Glutamatergic neuron (in vitro differentiated cells): ENCODE data around the gene POMT1. TPM values are rescaled to one million over a fixed set of nuclear protein-coding genes. Genes with fewer than 3 reads are reported as not detected.

Experiments
- DNase-seq: peaks from one replicate; pipeline ENCODE4 v3.0.0; 2022
- H3K27ac Mint-ChIP-seq: one replicate; pipeline ENCODE4 v1.8.0; 2020; ENCODE audit warnings: mild to moderate bottlenecking, mixed read lengths, inconsistent platforms; ENCODE audit not compliant: unreplicated experiment
- H3K27me3 Mint-ChIP-seq: one replicate; pipeline ENCODE4 v1.8.0; 2020; ENCODE audit warnings: mild to moderate bottlenecking, moderate library complexity, mixed read lengths, inconsistent platforms; ENCODE audit not compliant: unreplicated experiment
- H3K36me3 Mint-ChIP-seq: one replicate; pipeline ENCODE4 v1.8.0; 2020; ENCODE audit warnings: mild to moderate bottlenecking, mixed read lengths, inconsistent platforms; ENCODE audit not compliant: unreplicated experiment
- H3K4me1 Mint-ChIP-seq: one replicate; pipeline ENCODE4 v1.8.0; 2020; ENCODE audit warnings: mild to moderate bottlenecking, low read depth, mixed read lengths, inconsistent platforms; ENCODE audit not compliant: unreplicated experiment
- H3K4me3 Mint-ChIP-seq: one replicate; pipeline ENCODE4 v1.8.0; 2020; ENCODE audit warnings: mild to moderate bottlenecking, mixed read lengths, inconsistent platforms; ENCODE audit not compliant: unreplicated experiment
- H3K9me3 Mint-ChIP-seq: one replicate; pipeline ENCODE4 v1.8.0; 2020; ENCODE audit warnings: mild to moderate bottlenecking, moderate library complexity, mixed read lengths, inconsistent platforms; ENCODE audit not compliant: unreplicated experiment
- CTCF ChIP-seq: fragments of 200-600 bp; sonication (generic); IDR thresholded peaks from one replicate; pipeline ENCODE4 v1.5.0; 2021; ENCODE audit not compliant: partially characterized antibody, unreplicated experiment
- total RNA-seq: library from RNA; stranded (reverse); fragmentation: NEBNext Ultra II Directional; extraction: Animal tissue kit (Norgen Biotek cat#: 25700); gene quantifications from one replicate; pipeline ENCODE4 v1.2.1, GENCODE V29; 2021; ENCODE audit not compliant: unreplicated experiment

Gene POMT1
- total RNA-seq, 1 donor from 2014 or later = 108 TPM

DNA sequence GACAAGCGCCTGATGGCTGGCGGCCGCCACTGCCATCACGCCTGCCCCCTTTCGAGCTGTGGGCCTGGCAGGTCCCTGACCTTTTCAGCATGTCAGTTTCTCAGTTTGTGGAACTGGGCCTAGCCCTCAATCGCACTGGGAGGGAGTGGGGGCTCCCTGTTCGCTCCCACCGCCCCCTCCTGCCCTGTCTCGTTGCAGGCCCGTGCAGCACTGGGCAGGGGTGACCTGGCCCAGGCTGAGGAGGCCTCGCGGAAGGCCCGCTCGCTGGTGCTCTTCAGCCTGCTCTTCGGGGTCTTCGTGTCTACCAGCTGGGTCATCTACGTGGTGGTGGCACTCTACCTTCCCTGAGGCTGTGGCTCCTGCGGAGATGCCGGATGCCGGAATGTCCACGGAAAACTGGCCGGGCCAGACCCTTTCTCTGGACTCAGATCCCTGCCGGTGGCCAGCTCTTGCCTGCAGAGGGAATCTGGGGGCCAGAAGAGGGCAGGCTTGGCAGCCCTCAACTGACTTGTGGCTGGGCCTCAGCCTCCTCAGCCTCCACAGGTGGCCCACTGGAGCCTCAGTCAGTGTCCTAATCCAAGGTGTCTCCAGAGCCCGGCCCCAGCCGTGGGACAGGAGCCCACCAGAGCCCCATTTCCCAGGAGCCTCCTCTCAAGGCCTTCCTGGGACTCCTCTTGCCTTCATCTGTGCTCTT lies 55.3 kb downstream of the POMT1 start:
- Mint-ChIP-seq H3K9me3 (peaks cover 6% of the 10 kb centered on the region), H3K36me3 (peaks cover 12% of the 10 kb centered on the region), H3K27me3 (peaks cover 15% of the 10 kb centered on the region), H3K4me3 (no peak overlapping the region), H3K27ac (no peak overlapping the region), H3K4me1 (no peaks in the 10 kb centered on the region)
- DNase-seq = no peak
- TF ChIP-seq CTCF = no peak

DNA sequence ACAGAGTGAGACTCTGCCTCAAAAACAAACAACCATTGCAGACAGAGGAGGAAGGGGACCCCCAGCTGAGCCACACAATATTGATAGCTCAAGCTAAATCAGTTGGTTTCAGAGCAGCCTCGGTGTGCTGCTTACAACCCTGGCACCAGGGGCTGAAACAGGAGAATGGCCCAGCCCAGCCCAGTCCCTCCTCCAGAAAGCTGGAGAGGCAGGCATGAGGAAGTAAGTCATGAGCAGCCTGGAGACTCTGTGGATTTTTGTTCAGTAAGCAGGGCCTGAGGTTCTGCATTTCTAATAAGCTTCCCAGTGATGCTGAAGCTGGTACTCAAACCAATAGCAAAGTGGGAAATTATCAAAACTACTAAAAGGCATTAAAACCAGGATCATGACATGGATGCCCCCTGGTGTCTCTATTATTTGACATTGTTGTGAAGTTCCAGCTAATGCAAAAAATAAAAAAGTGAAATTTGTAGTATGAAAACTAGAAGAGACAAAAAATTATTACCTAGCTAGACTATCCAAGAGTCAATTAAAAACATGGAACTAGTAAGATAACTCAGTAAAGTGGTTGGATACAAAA lies 56.8 kb downstream of the POMT1 start:
- Mint-ChIP-seq H3K27me3 (peaks cover 15% of the 10 kb centered on the region), H3K4me1 (no peaks in the 10 kb centered on the region), H3K36me3 (peaks cover 12% of the 10 kb centered on the region), H3K9me3 (peaks cover 8% of the 10 kb centered on the region), H3K27ac (no peak overlapping the region), H3K4me3 (no peak overlapping the region)
- no peak for DNase-seq
- TF ChIP-seq CTCF = no peak

DNA sequence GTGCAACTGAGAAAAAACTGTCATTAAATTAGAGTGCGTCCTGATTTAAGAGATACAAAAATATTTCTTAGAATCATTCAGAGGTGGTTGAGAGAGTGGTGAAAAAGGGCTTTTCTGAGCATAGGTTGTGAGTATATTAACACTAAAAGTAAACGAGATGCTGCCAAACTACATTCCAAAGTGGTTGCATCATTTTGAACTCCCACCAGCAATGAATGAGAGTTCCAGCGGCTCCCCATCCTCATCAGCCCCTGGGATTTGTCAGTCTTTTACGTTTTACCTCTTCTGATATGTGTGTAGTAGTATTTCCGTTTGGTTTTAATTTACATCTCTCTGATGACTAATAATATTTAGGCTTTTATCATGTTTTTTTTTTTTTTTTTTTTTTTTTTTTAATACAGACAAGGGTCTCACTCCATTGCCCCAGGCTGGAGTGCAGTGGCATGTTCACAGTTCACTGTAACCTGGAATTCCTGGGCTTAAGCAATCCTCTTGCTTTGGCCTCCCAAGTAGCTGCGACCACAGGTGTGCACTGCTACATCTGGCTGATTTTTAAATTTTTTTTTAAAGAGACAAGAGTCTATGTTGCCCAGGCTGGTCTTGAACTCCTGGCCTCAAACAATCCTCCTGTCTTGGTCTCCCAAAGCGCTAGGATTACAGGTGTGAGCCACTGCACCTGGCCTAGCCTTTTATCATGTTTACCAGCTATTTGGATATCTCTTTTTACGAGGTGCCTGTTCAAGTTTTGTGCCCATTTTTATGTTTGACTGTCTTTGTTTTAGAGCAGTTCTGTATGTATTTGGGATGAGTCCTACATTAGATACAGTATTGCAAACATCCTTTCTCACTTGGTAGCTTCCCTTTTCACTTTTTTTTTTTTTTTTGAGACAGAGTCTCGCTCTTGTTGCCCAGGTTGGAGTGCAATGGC lies 59.6 kb downstream of the POMT1 start:
- peaks cover 2% of the 10 kb centered on the region for H3K27me3 Mint-ChIP-seq
- no peaks in the 10 kb centered on the region for H3K4me1 Mint-ChIP-seq
- DNase-seq = no peak
- no peak overlapping the region for H3K27ac Mint-ChIP-seq
- TF ChIP-seq CTCF = no peak
- H3K9me3 Mint-ChIP-seq = peaks cover 11% of the 10 kb centered on the region
- no peaks in the 10 kb centered on the region for H3K36me3 Mint-ChIP-seq
- no peak overlapping the region for H3K4me3 Mint-ChIP-seq

- peaks cover 9% of the 10 kb centered on the region for H3K36me3 Mint-ChIP-seq
- H3K4me3 Mint-ChIP-seq = no peak overlapping the region
- no peak for DNase-seq
- no peak overlapping the region for H3K27ac Mint-ChIP-seq
- H3K9me3 Mint-ChIP-seq = peaks cover 15% of the 10 kb centered on the region
- TF ChIP-seq CTCF = no peak
- H3K27me3 Mint-ChIP-seq = peaks cover 4% of the 10 kb centered on the region
- no peaks in the 10 kb centered on the region for H3K4me1 Mint-ChIP-seq
Measured at GRCh38 chr9:131565369-131565768, 62.7 kb downstream of the POMT1 start.
